ENCODE results near the gene VCL.

VCL gene

GRCh38 chr10:74150990-74151878 lies 153.3 kb downstream of the VCL start, which contains the start of gene ADK:
Gene ADK (plus strand): TSS chr10:74151221. CDS start chr10:74151279, 58 bp downstream.
- H3K79me2 ChIP-seq (ENCODE audit: control insufficient read depth, insufficient read depth, low read length), result peaks cover 32% of the 10 kb centered on the region
- no CpG with 5 or more reads among the region's 57 CpGs for WGBS (ENCODE audit: extremely low coverage, insufficient coverage, low lambda C conversion rate)
- peaks cover 2% of the 10 kb centered on the region for H3K36me3 ChIP-seq (ENCODE audit: control insufficient read depth, insufficient read depth, low read length)
- no peak within 1 kb of the TSS for H2BK15ac ChIP-seq (replicated peaks; ENCODE audit: low read depth)
- H3K4ac ChIP-seq (ENCODE audit: low read depth, low read length), result peak within 1 kb of the TSS; percentile 78
- peak within 1 kb of the TSS; percentile 75 for H3K27ac ChIP-seq (ENCODE audit: low read depth, low read length)
- H3K4me3 ChIP-seq (ENCODE audit: low read length), result peak within 1 kb of the TSS; percentile 97
- DNase-seq, result peak; percentile 99
- peaks cover 3% of the 10 kb centered on the region for H3K4me1 ChIP-seq (ENCODE audit: control insufficient read depth, low read depth, low read length)
- peak within 1 kb of the TSS; percentile 93 for H3K9ac ChIP-seq (ENCODE audit: low read length)
- H3K56ac ChIP-seq (ENCODE audit: low read length), result peak within 1 kb of the TSS; percentile 99
- peaks cover 12% of the 10 kb centered on the region for H3K79me1 ChIP-seq (ENCODE audit: low read length)
- peak within 1 kb of the TSS; percentile 71 for H3K18ac ChIP-seq (ENCODE audit: low read length)
- H2BK5ac ChIP-seq (ENCODE audit: low read length), result peak within 1 kb of the TSS; percentile 76
- H3K4me2 ChIP-seq (ENCODE audit: low read length), result peak within 1 kb of the TSS; percentile 100
- peak within 1 kb of the TSS; percentile 73 for H3K23ac ChIP-seq (ENCODE audit: low read length)
- no peak within 1 kb of the TSS for H4K8ac ChIP-seq (ENCODE audit: low read depth, low read length)
- H2AK5ac ChIP-seq (ENCODE audit: low read length), result no peak within 1 kb of the TSS
- H3K27me3 ChIP-seq (ENCODE audit: insufficient read depth, low read length, poor library complexity), result no peaks in the 10 kb centered on the region
- H4K5ac ChIP-seq (ENCODE audit: low read length), result no peak within 1 kb of the TSS
- no peak within 1 kb of the TSS for H2BK120ac ChIP-seq (ENCODE audit: low read depth, low read length)

GRCh38 chr10:74151879-74152722 lies 154.2 kb downstream of the VCL start:
- H3K4me2 ChIP-seq (ENCODE audit: low read length), result peak overlapping the region; percentile 78
- no peak overlapping the region for H2BK5ac ChIP-seq (ENCODE audit: low read length)
- H2BK120ac ChIP-seq (ENCODE audit: low read depth, low read length), result no peak overlapping the region
- peak overlapping the region; percentile 99 for H3K56ac ChIP-seq (ENCODE audit: low read length)
- no peak overlapping the region for H3K18ac ChIP-seq (ENCODE audit: low read length)
- peaks cover 40% of the 10 kb centered on the region for H3K79me2 ChIP-seq (ENCODE audit: control insufficient read depth, insufficient read depth, low read length)
- no peak overlapping the region for H4K5ac ChIP-seq (ENCODE audit: low read length)
- no CpG with 5 or more reads among the region's 5 CpGs for WGBS (ENCODE audit: extremely low coverage, insufficient coverage, low lambda C conversion rate)
- H3K23ac ChIP-seq (ENCODE audit: low read length), result no peak overlapping the region
- H3K36me3 ChIP-seq (ENCODE audit: control insufficient read depth, insufficient read depth, low read length), result peaks cover 2% of the 10 kb centered on the region
- H4K8ac ChIP-seq (ENCODE audit: low read depth, low read length), result no peak overlapping the region
- H3K79me1 ChIP-seq (ENCODE audit: low read length), result peaks cover 15% of the 10 kb centered on the region
- H3K27me3 ChIP-seq (ENCODE audit: insufficient read depth, low read length, poor library complexity), result no peaks in the 10 kb centered on the region
- H2AK5ac ChIP-seq (ENCODE audit: low read length), result no peak overlapping the region
- H3K27ac ChIP-seq (ENCODE audit: low read depth, low read length), result peak overlapping the region; percentile 39
- H3K4ac ChIP-seq (ENCODE audit: low read depth, low read length), result no peak overlapping the region
- H3K4me1 ChIP-seq (ENCODE audit: control insufficient read depth, low read depth, low read length), result peaks cover 3% of the 10 kb centered on the region
- H2BK15ac ChIP-seq (replicated peaks; ENCODE audit: low read depth), result no peak overlapping the region
- peak overlapping the region; percentile 93 for H3K9ac ChIP-seq (ENCODE audit: low read length)
- H3K4me3 ChIP-seq (ENCODE audit: low read length), result peak overlapping the region; percentile 92
- no peak for DNase-seq

- peak; percentile 69 for DNase-seq
Measured at GRCh38 chr10:74153123-74153522, 155.2 kb downstream of the VCL start.

GRCh38 chr10:74153676-74154075 lies 155.8 kb downstream of the VCL start:
- no peak overlapping the region for H3K4me3 ChIP-seq (ENCODE audit: low read length)
- H3K18ac ChIP-seq (ENCODE audit: low read length), result no peak overlapping the region
- no peaks in the 10 kb centered on the region for H3K27me3 ChIP-seq (ENCODE audit: insufficient read depth, low read length, poor library complexity)
- H3K4me1 ChIP-seq (ENCODE audit: control insufficient read depth, low read depth, low read length), result peaks cover 3% of the 10 kb centered on the region
- no peak overlapping the region for H3K23ac ChIP-seq (ENCODE audit: low read length)
- no peaks in the 10 kb centered on the region for H3K36me3 ChIP-seq (ENCODE audit: control insufficient read depth, insufficient read depth, low read length)
- no peak overlapping the region for H3K27ac ChIP-seq (ENCODE audit: low read depth, low read length)
- no peak overlapping the region for H3K4ac ChIP-seq (ENCODE audit: low read depth, low read length)
- H3K79me1 ChIP-seq (ENCODE audit: low read length), result peaks cover 13% of the 10 kb centered on the region
- H3K9ac ChIP-seq (ENCODE audit: low read length), result no peak overlapping the region
- no peak overlapping the region for H4K5ac ChIP-seq (ENCODE audit: low read length)
- peaks cover 40% of the 10 kb centered on the region for H3K79me2 ChIP-seq (ENCODE audit: control insufficient read depth, insufficient read depth, low read length)
- no peak overlapping the region for H3K56ac ChIP-seq (ENCODE audit: low read length)
- H4K8ac ChIP-seq (ENCODE audit: low read depth, low read length), result no peak overlapping the region
- no peak overlapping the region for H2BK15ac ChIP-seq (replicated peaks; ENCODE audit: low read depth)
- no peak overlapping the region for H3K4me2 ChIP-seq (ENCODE audit: low read length)
- WGBS (ENCODE audit: extremely low coverage, insufficient coverage, low lambda C conversion rate), result no CpG with 5 or more reads among the region's 4 CpGs
- no peak for DNase-seq
- H2BK120ac ChIP-seq (ENCODE audit: low read depth, low read length), result no peak overlapping the region
- H2BK5ac ChIP-seq (ENCODE audit: low read length), result no peak overlapping the region
- H2AK5ac ChIP-seq (ENCODE audit: low read length), result no peak overlapping the region

More at GRCh38 chr10:74153123-74153522, 155.2 kb downstream of the VCL start:
- H3K79me1 ChIP-seq (ENCODE audit: low read length), result peaks cover 14% of the 10 kb centered on the region
- H3K23ac ChIP-seq (ENCODE audit: low read length), result no peak overlapping the region
- H3K27me3 ChIP-seq (ENCODE audit: insufficient read depth, low read length, poor library complexity), result no peaks in the 10 kb centered on the region
- H2BK120ac ChIP-seq (ENCODE audit: low read depth, low read length), result no peak overlapping the region
- H3K4me1 ChIP-seq (ENCODE audit: control insufficient read depth, low read depth, low read length), result peaks cover 3% of the 10 kb centered on the region
- H4K8ac ChIP-seq (ENCODE audit: low read depth, low read length), result no peak overlapping the region
- no peak overlapping the region for H3K4ac ChIP-seq (ENCODE audit: low read depth, low read length)
- no peak overlapping the region for H2AK5ac ChIP-seq (ENCODE audit: low read length)
- H3K4me3 ChIP-seq (ENCODE audit: low read length), result no peak overlapping the region
- no peak overlapping the region for H3K56ac ChIP-seq (ENCODE audit: low read length)
- no peak overlapping the region for H3K18ac ChIP-seq (ENCODE audit: low read length)
- H2BK5ac ChIP-seq (ENCODE audit: low read length), result no peak overlapping the region
- peaks cover 40% of the 10 kb centered on the region for H3K79me2 ChIP-seq (ENCODE audit: control insufficient read depth, insufficient read depth, low read length)
- no peak overlapping the region for H4K5ac ChIP-seq (ENCODE audit: low read length)
- no peak overlapping the region for H3K27ac ChIP-seq (ENCODE audit: low read depth, low read length)
- no peak overlapping the region for H3K9ac ChIP-seq (ENCODE audit: low read length)
- no peak overlapping the region for H3K4me2 ChIP-seq (ENCODE audit: low read length)
- WGBS (ENCODE audit: extremely low coverage, insufficient coverage, low lambda C conversion rate), result no CpG with 5 or more reads among the region's 4 CpGs
- H2BK15ac ChIP-seq (replicated peaks; ENCODE audit: low read depth), result no peak overlapping the region
- peaks cover under 1% of the 10 kb centered on the region for H3K36me3 ChIP-seq (ENCODE audit: control insufficient read depth, insufficient read depth, low read length)

GRCh38 chr10:74156919-74157289 lies 159.0 kb downstream of the VCL start:
- no peak overlapping the region for H3K56ac ChIP-seq (ENCODE audit: low read length)
- no peak overlapping the region for H4K8ac ChIP-seq (ENCODE audit: low read depth, low read length)
- peaks cover 11% of the 10 kb centered on the region for H3K79me1 ChIP-seq (ENCODE audit: low read length)
- no peaks in the 10 kb centered on the region for H3K36me3 ChIP-seq (ENCODE audit: control insufficient read depth, insufficient read depth, low read length)
- no peak overlapping the region for H4K5ac ChIP-seq (ENCODE audit: low read length)
- no peak overlapping the region for H3K4me2 ChIP-seq (ENCODE audit: low read length)
- no peak overlapping the region for H3K4ac ChIP-seq (ENCODE audit: low read depth, low read length)
- WGBS (ENCODE audit: extremely low coverage, insufficient coverage, low lambda C conversion rate), result no CpG with 5 or more reads among the region's 2 CpGs
- no peak overlapping the region for H3K23ac ChIP-seq (ENCODE audit: low read length)
- H2BK120ac ChIP-seq (ENCODE audit: low read depth, low read length), result no peak overlapping the region
- no peak overlapping the region for H3K18ac ChIP-seq (ENCODE audit: low read length)
- H2BK15ac ChIP-seq (replicated peaks; ENCODE audit: low read depth), result no peak overlapping the region
- peaks cover 1% of the 10 kb centered on the region for H3K4me1 ChIP-seq (ENCODE audit: control insufficient read depth, low read depth, low read length)
- no peak overlapping the region for H3K4me3 ChIP-seq (ENCODE audit: low read length)
- H3K79me2 ChIP-seq (ENCODE audit: control insufficient read depth, insufficient read depth, low read length), result peaks cover 30% of the 10 kb centered on the region
- H3K9ac ChIP-seq (ENCODE audit: low read length), result no peak overlapping the region
- H3K27ac ChIP-seq (ENCODE audit: low read depth, low read length), result no peak overlapping the region
- H3K27me3 ChIP-seq (ENCODE audit: insufficient read depth, low read length, poor library complexity), result no peaks in the 10 kb centered on the region
- no peak overlapping the region for H2BK5ac ChIP-seq (ENCODE audit: low read length)
- no peak for DNase-seq
- H2AK5ac ChIP-seq (ENCODE audit: low read length), result no peak overlapping the region

Data from mesendoderm (in vitro differentiated cells).